Measurements from ENCODE around the gene ITGB7.

ITGB7 gene

DNA sequence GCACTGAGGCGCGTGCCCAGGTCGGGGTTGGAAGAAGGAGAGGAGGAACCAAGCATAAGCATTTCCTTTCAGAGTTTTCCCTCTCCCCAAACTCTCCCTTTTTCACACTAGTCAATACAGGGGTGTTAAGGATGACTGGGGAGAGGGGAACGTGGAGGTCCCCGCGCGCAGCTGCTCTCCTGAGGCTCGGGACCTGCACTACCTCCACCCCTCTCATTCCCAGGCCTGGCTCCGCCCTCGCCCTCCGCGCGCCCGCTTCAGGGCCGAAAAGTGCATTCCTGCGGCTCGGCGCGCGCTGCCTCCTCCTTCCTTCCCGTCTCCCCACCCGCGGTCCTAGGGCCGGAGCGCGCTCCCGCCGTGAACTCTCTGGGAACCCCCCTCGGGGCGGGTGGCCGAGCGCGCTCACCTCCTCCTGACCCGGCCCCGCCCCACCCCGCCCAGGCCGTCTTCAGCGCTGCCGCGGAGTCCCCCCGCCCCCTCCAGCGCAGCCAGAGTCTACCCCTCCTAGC is 13.7 kb upstream of the ITGB7 start:
- Histone ChIP-seq H3K4me3 (replicated peaks; ENCODE audit: low read depth, low read length) (peak overlapping the region; percentile 77), H3K36me3 (ENCODE audit: control insufficient read depth, insufficient read depth, low read length) (no peaks in the 10 kb centered on the region), H3K27me3 (replicated peaks; ENCODE audit: control insufficient read depth, insufficient read depth, low read length) (no peaks in the 10 kb centered on the region)
- TF ChIP-seq, protein P1, sequence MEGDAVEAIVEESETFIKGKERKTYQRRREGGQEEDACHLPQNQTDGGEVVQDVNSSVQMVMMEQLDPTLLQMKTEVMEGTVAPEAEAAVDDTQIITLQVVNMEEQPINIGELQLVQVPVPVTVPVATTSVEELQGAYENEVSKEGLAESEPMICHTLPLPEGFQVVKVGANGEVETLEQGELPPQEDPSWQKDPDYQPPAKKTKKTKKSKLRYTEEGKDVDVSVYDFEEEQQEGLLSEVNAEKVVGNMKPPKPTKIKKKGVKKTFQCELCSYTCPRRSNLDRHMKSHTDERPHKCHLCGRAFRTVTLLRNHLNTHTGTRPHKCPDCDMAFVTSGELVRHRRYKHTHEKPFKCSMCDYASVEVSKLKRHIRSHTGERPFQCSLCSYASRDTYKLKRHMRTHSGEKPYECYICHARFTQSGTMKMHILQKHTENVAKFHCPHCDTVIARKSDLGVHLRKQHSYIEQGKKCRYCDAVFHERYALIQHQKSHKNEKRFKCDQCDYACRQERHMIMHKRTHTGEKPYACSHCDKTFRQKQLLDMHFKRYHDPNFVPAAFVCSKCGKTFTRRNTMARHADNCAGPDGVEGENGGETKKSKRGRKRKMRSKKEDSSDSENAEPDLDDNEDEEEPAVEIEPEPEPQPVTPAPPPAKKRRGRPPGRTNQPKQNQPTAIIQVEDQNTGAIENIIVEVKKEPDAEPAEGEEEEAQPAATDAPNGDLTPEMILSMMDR (IDR thresholded peaks at IDR 0.05; ENCODE audit: insufficient read depth, low read length, poor library complexity, severe bottlenecking) = no peak
- DNase-seq (ENCODE audit: extremely low read depth, insufficient read length) = peak; percentile 91

DNA sequence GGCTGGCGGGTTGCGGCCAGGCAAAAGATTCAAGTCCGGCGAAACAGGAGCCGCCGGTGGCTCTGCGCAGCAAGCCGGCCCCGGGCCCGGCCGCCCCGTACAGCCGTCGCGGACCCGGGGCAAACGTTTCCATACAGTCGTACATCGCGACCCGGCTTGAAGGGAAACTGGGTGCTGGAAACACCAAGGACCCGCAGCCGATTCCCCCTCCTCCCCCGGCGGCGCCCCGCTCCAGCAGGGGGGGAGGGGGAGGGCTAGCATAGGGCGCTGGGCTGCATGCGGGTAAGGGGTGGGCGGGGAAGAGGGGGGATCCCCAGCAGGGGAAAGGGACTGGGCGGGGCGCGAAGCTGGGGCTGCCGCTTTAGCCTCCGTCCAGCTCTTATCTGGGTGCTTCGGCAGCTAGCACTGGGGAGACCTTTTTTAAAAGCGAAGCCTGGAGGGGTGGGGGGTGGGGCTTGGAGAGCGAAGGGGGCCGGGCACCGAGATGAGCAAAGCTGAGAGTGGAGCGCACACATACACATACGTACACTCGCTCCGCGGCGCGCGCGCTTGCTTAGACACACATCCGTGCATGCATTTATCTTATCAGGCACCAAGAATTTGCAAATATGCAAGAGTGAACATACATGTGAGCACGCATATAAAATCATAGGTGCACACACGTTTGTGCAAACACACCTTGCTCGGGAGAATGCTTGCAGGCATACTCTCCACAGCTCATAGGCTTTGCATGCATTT is 13.1 kb upstream of the ITGB7 start:
- peak; percentile 87 for DNase-seq (ENCODE audit: extremely low read depth, insufficient read length)
- H3K36me3 ChIP-seq (ENCODE audit: control insufficient read depth, insufficient read depth, low read length) = no peaks in the 10 kb centered on the region

DNA sequence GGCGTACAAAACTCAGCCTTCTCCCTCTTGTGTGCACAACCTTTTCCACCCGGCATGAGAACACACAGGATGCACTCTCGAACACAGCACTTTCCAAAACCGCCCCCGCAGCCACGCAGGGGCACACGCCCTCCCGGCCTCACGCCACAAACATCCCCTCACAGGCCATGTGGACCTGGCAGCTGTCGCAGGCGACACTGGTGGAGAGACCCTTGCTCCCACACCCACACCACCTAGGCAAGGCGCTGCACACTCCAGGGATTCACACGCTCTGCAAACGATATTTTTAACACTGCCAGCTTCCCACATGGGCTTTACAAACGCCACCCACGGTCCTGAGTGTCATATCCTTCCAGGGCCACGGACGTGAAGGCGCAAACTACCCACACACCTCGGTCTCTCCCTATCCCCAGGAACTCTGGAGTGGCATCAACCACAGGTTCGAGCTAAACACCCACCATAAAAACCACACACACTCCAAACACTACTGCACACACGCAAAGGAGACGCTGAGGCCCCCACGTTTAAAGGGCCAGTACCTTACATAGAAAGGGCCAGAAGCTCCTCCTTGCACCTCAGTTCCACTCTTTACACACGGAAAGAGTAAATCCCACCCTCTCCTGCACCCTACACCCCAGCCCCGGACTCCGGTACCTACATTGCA is 12.4 kb upstream of the ITGB7 start:
- no peaks in the 10 kb centered on the region for H3K36me3 ChIP-seq (ENCODE audit: control insufficient read depth, insufficient read depth, low read length)

More for the DNA sequence above, 13.1 kb upstream of the ITGB7 start:
- TF ChIP-seq, protein P1 (IDR thresholded peaks at IDR 0.05; ENCODE audit: insufficient read depth, low read length, poor library complexity, severe bottlenecking) = no peak
- H3K27me3 ChIP-seq (replicated peaks; ENCODE audit: control insufficient read depth, insufficient read depth, low read length) = no peaks in the 10 kb centered on the region
- H3K4me3 ChIP-seq (replicated peaks; ENCODE audit: low read depth, low read length) = peak overlapping the region; percentile 77

GRCh38 chr12:53218551-53219291 is 11.7 kb upstream of the ITGB7 start:
- Histone ChIP-seq H3K27me3 (replicated peaks; ENCODE audit: control insufficient read depth, insufficient read depth, low read length) (no peaks in the 10 kb centered on the region), H3K4me3 (replicated peaks; ENCODE audit: low read depth, low read length) (peak overlapping the region; percentile 77), H3K36me3 (ENCODE audit: control insufficient read depth, insufficient read depth, low read length) (peaks cover 5% of the 10 kb centered on the region)
- TF ChIP-seq, protein P1 (IDR thresholded peaks at IDR 0.05; ENCODE audit: insufficient read depth, low read length, poor library complexity, severe bottlenecking) = no peak
- no peak for DNase-seq (ENCODE audit: extremely low read depth, insufficient read length)

More for the DNA sequence above, 12.4 kb upstream of the ITGB7 start:
- TF ChIP-seq, protein P1 (IDR thresholded peaks at IDR 0.05; ENCODE audit: insufficient read depth, low read length, poor library complexity, severe bottlenecking) = no peak
- Histone ChIP-seq H3K27me3 (replicated peaks; ENCODE audit: control insufficient read depth, insufficient read depth, low read length) (no peaks in the 10 kb centered on the region), H3K4me3 (replicated peaks; ENCODE audit: low read depth, low read length) (peak overlapping the region; percentile 77)
- DNase-seq (ENCODE audit: extremely low read depth, insufficient read length) = peak; percentile 64

GRCh38 chr12:53217931-53218307 is 10.9 kb upstream of the ITGB7 start:
- TF ChIP-seq, protein P1 (IDR thresholded peaks at IDR 0.05; ENCODE audit: insufficient read depth, low read length, poor library complexity, severe bottlenecking) = no peak
- H3K27me3 ChIP-seq (replicated peaks; ENCODE audit: control insufficient read depth, insufficient read depth, low read length) = no peaks in the 10 kb centered on the region
- no peak overlapping the region for H3K4me3 ChIP-seq (replicated peaks; ENCODE audit: low read depth, low read length)
- H3K36me3 ChIP-seq (ENCODE audit: control insufficient read depth, insufficient read depth, low read length) = peaks cover 5% of the 10 kb centered on the region
- no peak for DNase-seq (ENCODE audit: extremely low read depth, insufficient read length)

Data from GM06990 (cell line).